ENCODE measurements around the gene ALPK3.

ALPK3 gene

GRCh38 chr15:84816694-84817465 lies at the start of gene ALPK3:
ALPK3 (plus strand) TSS chr15:84817356; CDS start chr15:84817453, 97 bp downstream.
- peaks cover 6% of the 10 kb centered on the region for H3K4me1 ChIP-seq (ENCODE audit: control insufficient read depth, insufficient read depth, low read length)
- no peak within 1 kb of the TSS for H3K27ac ChIP-seq (ENCODE audit: low read length)
- DNase-seq (ENCODE audit: low read depth, low spot score), result no peak
- no peaks in the 10 kb centered on the region for H3K9me3 ChIP-seq (ENCODE audit: control insufficient read depth, insufficient read depth, low read length)
- no peaks in the 10 kb centered on the region for H3K27me3 ChIP-seq (ENCODE audit: control insufficient read depth, insufficient read depth, low read length)
- WGBS (ENCODE audit: insufficient coverage, insufficient read length), result no CpG with 5 or more reads among the region's 63 CpGs
- no peaks in the 10 kb centered on the region for H3K36me3 ChIP-seq (ENCODE audit: control insufficient read depth, insufficient read depth, low read length)
- H3K4me3 ChIP-seq (ENCODE audit: low read length), result peak within 1 kb of the TSS; percentile 32; the same call in 1 of the 2 replicates

- Histone ChIP-seq H3K4me1 (ENCODE audit: control insufficient read depth, insufficient read depth, low read length) (no peaks in the 10 kb centered on the region; the same call in 1 of the 2 replicates), H3K36me3 (ENCODE audit: control insufficient read depth, insufficient read depth, low read length) (no peaks in the 10 kb centered on the region; the same call in 1 of the 2 replicates), H3K27me3 (ENCODE audit: control insufficient read depth, insufficient read depth, low read length) (no peaks in the 10 kb centered on the region), H3K4me3 (ENCODE audit: low read length) (no peak overlapping the region), H3K27ac (ENCODE audit: low read length) (no peak overlapping the region), H3K9me3 (ENCODE audit: control insufficient read depth, insufficient read depth, low read length) (no peaks in the 10 kb centered on the region)
- DNase-seq (ENCODE audit: low read depth, low spot score), result no peak
- WGBS (ENCODE audit: insufficient coverage, insufficient read length), result no CpG with 5 or more reads among the region's 5 CpGs
These were observed 45.1 kb upstream of the ALPK3 start for GRCh38 chr15:84772031-84772430.

- Histone ChIP-seq H3K36me3 (ENCODE audit: control insufficient read depth, insufficient read depth, low read length) (no peaks in the 10 kb centered on the region; the same call in 1 of the 2 replicates), H3K4me3 (ENCODE audit: low read length) (no peak overlapping the region), H3K27me3 (ENCODE audit: control insufficient read depth, insufficient read depth, low read length) (no peaks in the 10 kb centered on the region), H3K9me3 (ENCODE audit: control insufficient read depth, insufficient read depth, low read length) (no peaks in the 10 kb centered on the region), H3K4me1 (ENCODE audit: control insufficient read depth, insufficient read depth, low read length) (no peaks in the 10 kb centered on the region; the same call in 1 of the 2 replicates), H3K27ac (ENCODE audit: low read length) (no peak overlapping the region)
- DNase-seq (ENCODE audit: low read depth, low spot score), result no peak
- no CpG with 5 or more reads among the region's 2 CpGs for WGBS (ENCODE audit: insufficient coverage, insufficient read length)
These were observed 44.7 kb upstream of the ALPK3 start for GRCh38 chr15:84772467-84772866.

- Histone ChIP-seq H3K27ac (ENCODE audit: low read length) (no peak overlapping the region), H3K4me3 (ENCODE audit: low read length) (no peak overlapping the region), H3K36me3 (ENCODE audit: control insufficient read depth, insufficient read depth, low read length) (no peaks in the 10 kb centered on the region), H3K9me3 (ENCODE audit: control insufficient read depth, insufficient read depth, low read length) (no peaks in the 10 kb centered on the region), H3K4me1 (ENCODE audit: control insufficient read depth, insufficient read depth, low read length) (no peaks in the 10 kb centered on the region; the same call in none of the 2 replicates), H3K27me3 (ENCODE audit: control insufficient read depth, insufficient read depth, low read length) (no peaks in the 10 kb centered on the region)
- no CpG with 5 or more reads among the region's 3 CpGs for WGBS (ENCODE audit: insufficient coverage, insufficient read length)
- no peak for DNase-seq (ENCODE audit: low read depth, low spot score)
These were observed 43.4 kb upstream of the ALPK3 start for GRCh38 chr15:84773716-84774115.

- no peaks in the 10 kb centered on the region; the same call in none of the 2 replicates for H3K4me1 ChIP-seq (ENCODE audit: control insufficient read depth, insufficient read depth, low read length)
- no peak overlapping the region for H3K4me3 ChIP-seq (ENCODE audit: low read length)
- H3K27me3 ChIP-seq (ENCODE audit: control insufficient read depth, insufficient read depth, low read length), result no peaks in the 10 kb centered on the region
- no peak overlapping the region for H3K27ac ChIP-seq (ENCODE audit: low read length)
- no CpG with 5 or more reads among the region's 1 CpG for WGBS (ENCODE audit: insufficient coverage, insufficient read length)
- H3K9me3 ChIP-seq (ENCODE audit: control insufficient read depth, insufficient read depth, low read length), result no peaks in the 10 kb centered on the region
- DNase-seq (ENCODE audit: low read depth, low spot score), result no peak
- no peaks in the 10 kb centered on the region for H3K36me3 ChIP-seq (ENCODE audit: control insufficient read depth, insufficient read depth, low read length)
These were observed 41.2 kb upstream of the ALPK3 start for GRCh38 chr15:84775867-84776449.

- H3K36me3 ChIP-seq (ENCODE audit: control insufficient read depth, insufficient read depth, low read length), result peaks cover 5% of the 10 kb centered on the region; the same call in 1 of the 2 replicates
- no peak overlapping the region for H3K4me3 ChIP-seq (ENCODE audit: low read length)
- DNase-seq (ENCODE audit: low read depth, low spot score), result no peak
- no peaks in the 10 kb centered on the region for H3K9me3 ChIP-seq (ENCODE audit: control insufficient read depth, insufficient read depth, low read length)
- WGBS (ENCODE audit: insufficient coverage, insufficient read length), result no CpG with 5 or more reads among the region's 13 CpGs
- no peaks in the 10 kb centered on the region; the same call in none of the 2 replicates for H3K4me1 ChIP-seq (ENCODE audit: control insufficient read depth, insufficient read depth, low read length)
- no peak overlapping the region for H3K27ac ChIP-seq (ENCODE audit: low read length)
- no peaks in the 10 kb centered on the region for H3K27me3 ChIP-seq (ENCODE audit: control insufficient read depth, insufficient read depth, low read length)
These were observed 39.0 kb upstream of the ALPK3 start for GRCh38 chr15:84778194-84778593.

- Histone ChIP-seq H3K27me3 (ENCODE audit: control insufficient read depth, insufficient read depth, low read length) (no peaks in the 10 kb centered on the region), H3K9me3 (ENCODE audit: control insufficient read depth, insufficient read depth, low read length) (no peaks in the 10 kb centered on the region), H3K4me1 (ENCODE audit: control insufficient read depth, insufficient read depth, low read length) (peaks cover 2% of the 10 kb centered on the region), H3K27ac (ENCODE audit: low read length) (no peak overlapping the region), H3K36me3 (ENCODE audit: control insufficient read depth, insufficient read depth, low read length) (peaks cover 12% of the 10 kb centered on the region), H3K4me3 (ENCODE audit: low read length) (no peak overlapping the region)
- no peak for DNase-seq (ENCODE audit: low read depth, low spot score)
- no CpG with 5 or more reads among the region's 3 CpGs for WGBS (ENCODE audit: insufficient coverage, insufficient read length)
These were observed 36.7 kb upstream of the ALPK3 start for GRCh38 chr15:84780492-84780891.

- Histone ChIP-seq H3K4me3 (ENCODE audit: low read length) (no peak overlapping the region), H3K27ac (ENCODE audit: low read length) (no peak overlapping the region), H3K27me3 (ENCODE audit: control insufficient read depth, insufficient read depth, low read length) (no peaks in the 10 kb centered on the region), H3K4me1 (ENCODE audit: control insufficient read depth, insufficient read depth, low read length) (peaks cover 2% of the 10 kb centered on the region), H3K36me3 (ENCODE audit: control insufficient read depth, insufficient read depth, low read length) (peaks cover 12% of the 10 kb centered on the region), H3K9me3 (ENCODE audit: control insufficient read depth, insufficient read depth, low read length) (no peaks in the 10 kb centered on the region)
- no CpG with 5 or more reads among the region's 1 CpG for WGBS (ENCODE audit: insufficient coverage, insufficient read length)
- no peak for DNase-seq (ENCODE audit: low read depth, low spot score)
These were observed 35.7 kb upstream of the ALPK3 start for GRCh38 chr15:84781495-84781894.

GRCh38 chr15:84782346-84782745 lies 34.8 kb upstream of the ALPK3 start:
- H3K27me3 ChIP-seq (ENCODE audit: control insufficient read depth, insufficient read depth, low read length), result no peaks in the 10 kb centered on the region
- peaks cover 2% of the 10 kb centered on the region for H3K4me1 ChIP-seq (ENCODE audit: control insufficient read depth, insufficient read depth, low read length)
- H3K9me3 ChIP-seq (ENCODE audit: control insufficient read depth, insufficient read depth, low read length), result no peaks in the 10 kb centered on the region
- H3K36me3 ChIP-seq (ENCODE audit: control insufficient read depth, insufficient read depth, low read length), result peaks cover 12% of the 10 kb centered on the region
- no peak overlapping the region for H3K4me3 ChIP-seq (ENCODE audit: low read length)
- H3K27ac ChIP-seq (ENCODE audit: low read length), result no peak overlapping the region
- DNase-seq (ENCODE audit: low read depth, low spot score), result no peak

- Histone ChIP-seq H3K36me3 (ENCODE audit: control insufficient read depth, insufficient read depth, low read length) (peaks cover 12% of the 10 kb centered on the region), H3K27me3 (ENCODE audit: control insufficient read depth, insufficient read depth, low read length) (no peaks in the 10 kb centered on the region), H3K4me1 (ENCODE audit: control insufficient read depth, insufficient read depth, low read length) (peaks cover 2% of the 10 kb centered on the region; the same call in 1 of the 2 replicates), H3K27ac (ENCODE audit: low read length) (no peak overlapping the region), H3K9me3 (ENCODE audit: control insufficient read depth, insufficient read depth, low read length) (no peaks in the 10 kb centered on the region), H3K4me3 (ENCODE audit: low read length) (no peak overlapping the region)
- no peak for DNase-seq (ENCODE audit: low read depth, low spot score)
- no CpG with 5 or more reads among the region's 12 CpGs for WGBS (ENCODE audit: insufficient coverage, insufficient read length)
These were observed 33.5 kb upstream of the ALPK3 start for GRCh38 chr15:84783493-84784251.

All from iPS DF 6.9 (cell line).